GM12891 (cell line): ENCODE measurements around the gene ADSL.

Experiments used
- POLR2A ChIP-seq: IDR thresholded peaks from 2 replicates; pipeline ENCODE4 v1.6.1; 2011; ENCODE audit warnings: low read depth, low read length, control low read depth
- POLR2AphosphoS5 ChIP-seq: IDR thresholded peaks from 2 replicates; pipeline ENCODE4 v1.6.1; 2011; ENCODE audit warnings: low read depth, low read length, control low read depth
- SPI1 ChIP-seq: IDR thresholded peaks from 2 replicates; pipeline ENCODE4 v1.6.1; 2011; ENCODE audit warnings: low read depth, low read length, control low read depth
- TAF1 ChIP-seq: IDR thresholded peaks from 2 replicates; pipeline ENCODE4 v1.6.1; 2011; ENCODE audit warnings: low read depth, low read length, control low read depth

- TF ChIP-seq POLR2AphosphoS5 (no peak), POLR2A (no peak), SPI1 (no peak), TAF1 (no peak)
These were observed 28.3 kb downstream of the ADSL start for GRCh38 chr22:40374567-40374966.
